Activated CD8-positive, alpha-beta memory T cell treated with anti-CD3 and anti-CD28 coated beads for 48 hours (primary cell): ENCODE results near the gene EVI5.

Experiments used
- DNase-seq, 3 experiments: peaks; one replicate each; pipeline ENCODE4 v3.0.0-alpha.2; 2020; ENCODE audit warnings: low read depth in 2 of 3, low spot score in 2 of 3

EVI5 gene

DNA sequence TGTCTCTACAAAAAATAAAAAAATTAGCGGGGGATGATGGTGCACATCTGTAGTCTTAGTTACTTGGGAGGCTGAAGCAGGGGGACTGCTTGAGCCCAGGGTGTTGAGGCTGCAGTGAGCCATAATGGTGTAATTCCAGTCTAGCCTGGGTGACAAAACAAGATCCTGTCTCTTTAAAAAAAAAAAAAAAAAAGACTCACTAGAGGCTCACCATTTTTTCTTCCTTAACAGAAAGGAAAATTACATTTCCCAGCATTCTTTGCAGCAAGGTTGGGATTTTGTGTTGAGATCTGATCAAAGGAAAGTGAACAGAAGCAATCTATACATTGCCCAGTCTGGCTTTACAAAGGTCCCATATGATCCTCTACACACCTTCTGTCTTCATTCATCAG lies 319.7 kb downstream of the EVI5 start:
- no peak for DNase-seq

GRCh38 chr1:92464588-92465255 lies 320.2 kb downstream of the EVI5 start:
- DNase-seq: no peak

DNA sequence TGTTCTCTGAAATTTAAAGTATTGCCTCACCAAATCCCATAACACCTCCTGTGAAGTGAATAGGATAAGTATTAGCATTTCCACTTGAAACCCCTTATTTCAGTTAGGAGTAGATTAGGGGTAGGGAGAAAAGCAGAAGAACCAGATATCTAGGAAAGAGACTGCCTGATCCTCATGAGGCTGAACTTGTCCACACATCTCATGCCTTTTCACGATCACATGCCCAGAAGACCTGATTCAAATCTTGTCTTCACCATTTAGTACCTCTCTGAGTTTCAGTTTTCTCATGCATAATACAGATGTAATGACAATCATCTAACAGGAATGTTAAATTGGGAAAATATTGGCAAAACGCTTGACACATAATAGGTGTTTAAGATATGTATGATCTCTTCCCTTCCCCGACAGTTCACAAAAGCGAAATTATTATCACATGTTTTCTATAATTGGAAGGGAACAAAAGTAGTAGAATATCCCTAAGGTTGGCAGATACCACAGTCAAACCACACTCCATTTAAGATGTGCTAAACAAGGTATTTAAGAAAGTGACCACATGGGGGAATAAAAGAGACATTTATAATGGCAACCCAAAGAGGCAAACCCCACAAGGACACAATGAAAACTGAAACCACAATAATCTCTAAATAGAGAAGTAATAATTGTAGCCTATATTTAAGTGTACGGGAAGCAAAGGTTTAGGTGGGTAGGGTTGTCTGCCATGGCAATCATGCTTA lies 323.4 kb downstream of the EVI5 start:
- DNase-seq: no peak

DNA sequence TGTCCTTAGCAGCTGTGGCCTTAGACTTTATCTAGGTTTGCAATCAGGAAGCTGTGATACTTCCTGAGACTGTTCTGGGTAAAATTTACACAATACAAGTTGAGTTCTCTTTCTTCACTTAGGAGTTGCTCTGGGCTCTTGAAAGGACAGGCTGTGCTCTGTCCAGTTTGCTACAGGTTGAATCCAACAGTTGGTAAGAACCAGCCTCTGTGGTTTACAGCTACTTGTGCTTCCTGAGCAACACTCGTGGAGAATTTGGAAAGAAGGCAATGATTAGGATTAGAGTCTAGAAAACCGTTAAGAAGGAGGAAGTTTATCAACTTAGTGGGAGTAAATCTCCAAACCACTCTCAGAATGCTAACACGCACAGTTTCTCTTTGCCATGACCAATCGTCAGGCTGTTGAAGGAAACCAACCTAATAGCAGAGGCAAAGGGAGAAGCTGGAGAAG lies 325.0 kb downstream of the EVI5 start:
- no peak for DNase-seq
